GM12872 (cell line): ENCODE results near the gene PAK6.

ENCODE experiments used
- CTCF ChIP-seq: IDR thresholded peaks from 3 replicates; pipeline ENCODE4 v1.5.1; 2011; ENCODE audit warnings: low read depth, mild to moderate bottlenecking, low read length, moderate library complexity; ENCODE audit not compliant: insufficient read depth

Gene PAK6

GRCh38 chr15:40317580-40317979, 78.7 kb downstream of the PAK6 start:
- TF ChIP-seq CTCF = no peak

- TF ChIP-seq CTCF = no peak
Measured at GRCh38 chr15:40320409-40320808, 81.5 kb downstream of the PAK6 start.

- TF ChIP-seq CTCF = peak; percentile 88
Measured at GRCh38 chr15:40320931-40321371, 82.1 kb downstream of the PAK6 start.

GRCh38 chr15:40322531-40323238, 83.8 kb downstream of the PAK6 start:
- no peak for TF ChIP-seq CTCF

- peak; percentile 52 for TF ChIP-seq CTCF
Measured at GRCh38 chr15:40323239-40323952, 84.5 kb downstream of the PAK6 start, which contains the start of gene INAFM2. Gene INAFM2 (plus strand): TSS chr15:40323692. CDS start chr15:40324056, 364 bp downstream.

- no peak for TF ChIP-seq CTCF
Measured at GRCh38 chr15:40323953-40324937, 85.4 kb downstream of the PAK6 start.

GRCh38 chr15:40325188-40325587, 86.3 kb downstream of the PAK6 start:
- no peak for TF ChIP-seq CTCF
